Activated CD4-positive, CD25-positive, alpha-beta regulatory T cell treated with anti-CD3 and anti-CD28 coated beads, Interleukin-2, amount 50 U/mL, for 24 hours (primary cell): ENCODE measurements around the gene RAB7A.

Experiments
- ATAC-seq, 2 donors: fragments of 150-1000 bp; cut with Tn5 transposase; one replicate each; pipeline ENCODE4 v1.10.0; 2021; ENCODE audit warnings: mild to moderate bottlenecking in 1 of 2, moderate library complexity in 1 of 2

Gene RAB7A

DNA sequence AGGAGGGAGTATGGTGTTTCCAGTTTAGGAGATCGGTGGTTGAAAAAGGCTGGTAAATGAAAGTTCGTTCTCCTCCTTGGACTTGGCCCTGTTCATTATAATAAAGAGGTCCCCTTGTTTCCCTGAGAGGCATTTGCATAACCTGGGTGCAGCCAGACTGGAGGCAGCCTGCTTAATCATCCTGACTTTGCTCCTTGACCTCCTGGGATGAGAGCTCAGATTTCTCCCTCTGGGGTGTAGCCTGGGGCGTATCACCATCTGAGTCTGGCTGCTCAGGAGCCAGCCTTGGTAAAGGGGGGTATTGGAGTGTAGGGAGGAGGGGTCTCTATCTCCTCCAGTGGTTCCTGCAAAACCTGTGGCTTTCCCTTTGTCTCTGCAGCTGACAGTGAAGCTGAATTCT lies 132.2 kb downstream of the RAB7A start:
- ATAC-seq: no peak

DNA sequence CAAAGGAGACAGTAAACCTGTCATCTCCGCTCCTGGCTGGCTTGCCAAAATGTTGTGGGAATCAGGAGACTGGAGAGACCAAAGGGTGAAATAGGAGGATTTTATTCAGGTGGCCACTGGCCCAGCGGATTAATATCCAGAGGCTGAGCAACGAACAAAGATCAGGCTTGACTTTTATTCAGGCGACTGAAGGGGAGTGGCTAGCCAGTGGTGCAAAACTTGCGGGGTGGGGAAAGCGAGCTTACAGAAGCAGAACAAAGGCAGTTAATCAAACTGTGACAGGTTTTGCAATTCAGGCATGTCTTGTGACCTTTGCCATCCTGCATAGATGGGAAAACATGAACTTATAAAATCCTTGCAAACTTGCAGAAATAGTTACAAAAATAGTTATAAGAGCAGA lies 133.6 kb downstream of the RAB7A start:
- no peak for ATAC-seq

GRCh38 chr3:128861491-128861890 lies 135.5 kb downstream of the RAB7A start:
- ATAC-seq: no peak

GRCh38 chr3:128863560-128863959 lies 137.6 kb downstream of the RAB7A start:
- ATAC-seq: no peak
